Panc1 (cell line): ENCODE data around the gene NOTCH1.

Source experiments
- POLR2AphosphoS5 ChIP-seq: IDR thresholded peaks from 2 replicates; pipeline ENCODE4 v1.6.1; 2012; ENCODE audit warnings: mild to moderate bottlenecking, low read depth, low read length, moderate library complexity
- SIN3A ChIP-seq: IDR thresholded peaks from 2 replicates; pipeline ENCODE4 v1.6.1; 2012; ENCODE audit warnings: low read depth, mild to moderate bottlenecking, low read length, moderate library complexity, borderline replicate concordance; ENCODE audit not compliant: insufficient read depth
- TCF7L2 ChIP-seq: IDR thresholded peaks from 2 replicates; pipeline ENCODE4 v1.6.1; 2011; ENCODE audit warnings: mild to moderate bottlenecking, low read depth, low read length, inconsistent platforms
- TF ChIP-seq, protein P1 (sequence below): fragments of 450-650 bp; IDR thresholded peaks from 2 replicates; pipeline ENCODE4 v1.5.1; 2017; ENCODE audit warnings: mild to moderate bottlenecking
- TF ChIP-seq, protein P2 (sequence below), 2 experiments: IDR thresholded peaks; 2 replicates each; pipeline ENCODE4 v1.6.1; 2011 to 2012; ENCODE audit warnings: low read depth in 2 of 2, control low read depth in 1 of 2, low read length in 1 of 2, mild to moderate bottlenecking in 1 of 2, moderate library complexity in 1 of 2; ENCODE audit not compliant: insufficient read depth in 1 of 2

DNA sequence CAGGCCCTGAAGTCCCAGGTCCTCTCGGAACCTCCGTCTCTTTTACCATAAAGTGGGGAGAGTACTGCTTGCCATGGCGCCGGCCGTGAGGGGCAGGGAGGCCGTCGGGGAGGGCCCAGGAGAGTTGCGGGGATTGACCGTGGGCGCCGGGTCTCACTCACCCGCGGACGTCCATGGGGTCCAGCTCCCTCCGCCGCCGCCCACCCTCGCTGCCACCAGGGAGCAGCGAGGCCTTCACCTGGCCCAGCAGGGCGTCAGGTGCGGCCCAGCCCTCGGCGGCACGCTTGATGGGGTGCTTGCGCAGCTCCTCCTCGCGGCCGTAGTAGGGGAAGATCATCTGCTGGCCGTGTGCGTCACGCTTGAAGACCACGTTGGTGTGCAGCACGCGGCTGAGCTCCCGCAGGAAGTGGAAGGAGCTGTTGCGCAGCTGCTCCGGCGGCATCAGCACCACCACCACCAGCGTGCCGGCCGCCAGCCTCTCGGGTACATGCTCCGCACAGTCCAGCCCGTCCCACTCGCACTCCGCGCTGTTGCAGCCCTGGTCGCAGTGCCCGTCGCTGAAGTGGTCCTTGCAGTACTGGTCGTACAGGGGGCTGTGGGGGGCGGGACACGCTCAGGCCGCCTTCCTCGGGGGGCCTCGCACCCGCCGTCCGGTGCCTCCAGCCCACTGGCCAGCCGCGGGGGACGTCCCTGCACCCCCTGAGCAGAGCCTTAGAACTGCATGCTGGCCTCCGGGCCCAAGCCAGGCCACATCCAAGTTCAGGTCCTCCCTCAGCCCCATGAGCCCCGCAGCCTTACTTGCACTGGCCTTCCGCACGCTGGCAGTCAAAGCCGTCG is 41.1 kb downstream of the NOTCH1 start:
- TF ChIP-seq, protein P1, sequence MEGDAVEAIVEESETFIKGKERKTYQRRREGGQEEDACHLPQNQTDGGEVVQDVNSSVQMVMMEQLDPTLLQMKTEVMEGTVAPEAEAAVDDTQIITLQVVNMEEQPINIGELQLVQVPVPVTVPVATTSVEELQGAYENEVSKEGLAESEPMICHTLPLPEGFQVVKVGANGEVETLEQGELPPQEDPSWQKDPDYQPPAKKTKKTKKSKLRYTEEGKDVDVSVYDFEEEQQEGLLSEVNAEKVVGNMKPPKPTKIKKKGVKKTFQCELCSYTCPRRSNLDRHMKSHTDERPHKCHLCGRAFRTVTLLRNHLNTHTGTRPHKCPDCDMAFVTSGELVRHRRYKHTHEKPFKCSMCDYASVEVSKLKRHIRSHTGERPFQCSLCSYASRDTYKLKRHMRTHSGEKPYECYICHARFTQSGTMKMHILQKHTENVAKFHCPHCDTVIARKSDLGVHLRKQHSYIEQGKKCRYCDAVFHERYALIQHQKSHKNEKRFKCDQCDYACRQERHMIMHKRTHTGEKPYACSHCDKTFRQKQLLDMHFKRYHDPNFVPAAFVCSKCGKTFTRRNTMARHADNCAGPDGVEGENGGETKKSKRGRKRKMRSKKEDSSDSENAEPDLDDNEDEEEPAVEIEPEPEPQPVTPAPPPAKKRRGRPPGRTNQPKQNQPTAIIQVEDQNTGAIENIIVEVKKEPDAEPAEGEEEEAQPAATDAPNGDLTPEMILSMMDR: no peak
- TF ChIP-seq POLR2AphosphoS5 (no peak), SIN3A (no peak), TCF7L2 (no peak)
- TF ChIP-seq, protein P2, sequence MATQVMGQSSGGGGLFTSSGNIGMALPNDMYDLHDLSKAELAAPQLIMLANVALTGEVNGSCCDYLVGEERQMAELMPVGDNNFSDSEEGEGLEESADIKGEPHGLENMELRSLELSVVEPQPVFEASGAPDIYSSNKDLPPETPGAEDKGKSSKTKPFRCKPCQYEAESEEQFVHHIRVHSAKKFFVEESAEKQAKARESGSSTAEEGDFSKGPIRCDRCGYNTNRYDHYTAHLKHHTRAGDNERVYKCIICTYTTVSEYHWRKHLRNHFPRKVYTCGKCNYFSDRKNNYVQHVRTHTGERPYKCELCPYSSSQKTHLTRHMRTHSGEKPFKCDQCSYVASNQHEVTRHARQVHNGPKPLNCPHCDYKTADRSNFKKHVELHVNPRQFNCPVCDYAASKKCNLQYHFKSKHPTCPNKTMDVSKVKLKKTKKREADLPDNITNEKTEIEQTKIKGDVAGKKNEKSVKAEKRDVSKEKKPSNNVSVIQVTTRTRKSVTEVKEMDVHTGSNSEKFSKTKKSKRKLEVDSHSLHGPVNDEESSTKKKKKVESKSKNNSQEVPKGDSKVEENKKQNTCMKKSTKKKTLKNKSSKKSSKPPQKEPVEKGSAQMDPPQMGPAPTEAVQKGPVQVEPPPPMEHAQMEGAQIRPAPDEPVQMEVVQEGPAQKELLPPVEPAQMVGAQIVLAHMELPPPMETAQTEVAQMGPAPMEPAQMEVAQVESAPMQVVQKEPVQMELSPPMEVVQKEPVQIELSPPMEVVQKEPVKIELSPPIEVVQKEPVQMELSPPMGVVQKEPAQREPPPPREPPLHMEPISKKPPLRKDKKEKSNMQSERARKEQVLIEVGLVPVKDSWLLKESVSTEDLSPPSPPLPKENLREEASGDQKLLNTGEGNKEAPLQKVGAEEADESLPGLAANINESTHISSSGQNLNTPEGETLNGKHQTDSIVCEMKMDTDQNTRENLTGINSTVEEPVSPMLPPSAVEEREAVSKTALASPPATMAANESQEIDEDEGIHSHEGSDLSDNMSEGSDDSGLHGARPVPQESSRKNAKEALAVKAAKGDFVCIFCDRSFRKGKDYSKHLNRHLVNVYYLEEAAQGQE (IDR thresholded peaks at IDR 0.05; ENCODE audit: insufficient read depth in 1 of 2, low read depth in 2 of 2, low read length in 1 of 2): no peak
